ENCODE results near the gene DNM1.

DNA sequence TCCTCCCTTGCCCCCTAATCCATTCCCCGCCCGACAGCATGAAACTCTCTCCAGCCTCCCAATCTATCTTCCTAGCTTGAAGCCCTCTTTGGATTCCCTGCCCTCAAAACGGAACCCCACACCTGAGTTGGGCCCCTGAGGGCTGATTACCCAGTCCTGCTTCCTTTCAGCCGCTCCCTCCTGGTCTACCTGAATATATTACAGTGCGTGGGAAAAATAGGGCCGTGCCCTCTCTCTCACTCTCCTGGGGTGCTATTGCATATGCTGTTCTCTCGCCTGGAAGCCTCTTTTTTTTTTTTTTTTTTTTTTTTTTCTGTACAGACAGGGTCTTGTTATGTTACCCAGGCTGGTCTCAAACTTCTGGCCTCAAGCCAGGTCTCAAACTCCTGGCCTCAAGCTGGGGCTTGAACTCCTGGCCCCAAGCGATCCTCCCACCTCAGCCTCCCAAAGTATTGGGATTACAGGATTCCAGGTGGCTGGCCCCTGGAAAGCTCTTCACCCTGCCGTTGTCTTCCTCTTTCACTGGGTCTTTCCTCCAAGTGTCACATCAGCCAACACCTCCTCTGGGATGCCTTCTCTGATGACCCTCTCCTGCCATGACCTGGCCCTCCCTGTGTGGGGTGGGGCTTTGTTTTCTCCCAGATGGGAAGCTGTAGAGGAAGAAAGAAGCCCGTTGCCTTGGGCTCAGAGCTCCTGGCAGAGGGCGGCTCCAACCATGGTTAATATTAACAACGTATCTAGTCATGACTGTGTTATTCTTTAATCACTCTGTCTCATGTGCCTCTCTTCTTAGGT, 8.2 kb downstream of the DNM1 start:
- TF ChIP-seq, protein P1, sequence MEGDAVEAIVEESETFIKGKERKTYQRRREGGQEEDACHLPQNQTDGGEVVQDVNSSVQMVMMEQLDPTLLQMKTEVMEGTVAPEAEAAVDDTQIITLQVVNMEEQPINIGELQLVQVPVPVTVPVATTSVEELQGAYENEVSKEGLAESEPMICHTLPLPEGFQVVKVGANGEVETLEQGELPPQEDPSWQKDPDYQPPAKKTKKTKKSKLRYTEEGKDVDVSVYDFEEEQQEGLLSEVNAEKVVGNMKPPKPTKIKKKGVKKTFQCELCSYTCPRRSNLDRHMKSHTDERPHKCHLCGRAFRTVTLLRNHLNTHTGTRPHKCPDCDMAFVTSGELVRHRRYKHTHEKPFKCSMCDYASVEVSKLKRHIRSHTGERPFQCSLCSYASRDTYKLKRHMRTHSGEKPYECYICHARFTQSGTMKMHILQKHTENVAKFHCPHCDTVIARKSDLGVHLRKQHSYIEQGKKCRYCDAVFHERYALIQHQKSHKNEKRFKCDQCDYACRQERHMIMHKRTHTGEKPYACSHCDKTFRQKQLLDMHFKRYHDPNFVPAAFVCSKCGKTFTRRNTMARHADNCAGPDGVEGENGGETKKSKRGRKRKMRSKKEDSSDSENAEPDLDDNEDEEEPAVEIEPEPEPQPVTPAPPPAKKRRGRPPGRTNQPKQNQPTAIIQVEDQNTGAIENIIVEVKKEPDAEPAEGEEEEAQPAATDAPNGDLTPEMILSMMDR (IDR thresholded peaks at IDR 0.05; ENCODE audit: low read length) = no peak
- TF ChIP-seq EZH2 (IDR thresholded peaks at IDR 0.05; ENCODE audit: borderline replicate concordance, low read length) = no peak

Data from OCI-LY1 (cell line).